Measurements from ENCODE around the gene CPNE2. TPM values are rescaled to one million over a fixed set of nuclear protein-coding genes. Genes with fewer than 3 reads are reported as not detected.

Gene CPNE2
- total and polyA plus RNA-seq, 2 of the 8 experiments (the other 6 are each of a cell fraction or from before 2014, with no cell fraction given): 10.6 to 39.5 TPM

GRCh38 chr16:57184113-57184512, 91.7 kb downstream of the CPNE2 start:
- Histone ChIP-seq H3K36me3 (ENCODE audit: control insufficient read depth in 2 of 4, insufficient read depth in 4 of 4, low read length in 3 of 4) (no peaks in the 10 kb centered on the region), H3K9me3 (ENCODE audit: insufficient read depth in 2 of 2, low read depth in 1 of 2, low read length in 1 of 2) (no peaks in the 10 kb centered on the region), H3K23ac (ENCODE audit: insufficient read length) (no peak overlapping the region), H3K79me1 (ENCODE audit: low read depth, low read length) (peaks cover 18% of the 10 kb centered on the region; the same call in 1 of the 2 replicates), H3K27ac (ENCODE audit: low read depth, low read length) (no peak overlapping the region), H4K20me1 (replicated peaks in 1 of 2; ENCODE audit: control insufficient read depth in 1 of 2, insufficient read depth in 2 of 2, low read length in 2 of 2) (no peaks in the 10 kb centered on the region), H2AFZ (ENCODE audit: low read length) (no peak overlapping the region), H3K79me2 (ENCODE audit: control insufficient read depth in 1 of 2, insufficient read depth in 2 of 2, low read length in 2 of 2) (peaks cover 4 to 81% of the 10 kb centered on the region in 2 experiments), H2BK20ac (ENCODE audit: low read length) (no peak overlapping the region), H3K9ac (replicated peaks in 1 of 4; ENCODE audit: extremely low read depth in 1 of 4, low read depth in 3 of 4, low read length in 3 of 4) (no peak overlapping the region), H3K4me3 (ENCODE audit: extremely low read depth in 1 of 4, insufficient read depth in 2 of 4, low read depth in 3 of 4, low read length in 4 of 4) (peak overlapping the region in 1 of 4 experiments; percentile 92; a peak in 1 of 8 replicates), H4K8ac (ENCODE audit: extremely low read depth, insufficient read depth, low read length) (no peak overlapping the region), H3K4me1 (replicated peaks in 1 of 4; ENCODE audit: control insufficient read depth in 3 of 4, insufficient read depth in 4 of 4, low read length in 3 of 4) (peaks cover 2 to 7% (median 5%) of the 10 kb centered on the region in 4 experiments; a peak in 6 of 7 replicates), H2BK12ac (ENCODE audit: low read depth, low read length) (no peak overlapping the region), H3K4ac (replicated peaks; ENCODE audit: insufficient read length, low read depth, low read length) (no peak overlapping the region), H2BK15ac (ENCODE audit: low read length) (no peak overlapping the region), H2AK5ac (ENCODE audit: low read depth, low read length) (no peak overlapping the region), H3K27me3 (replicated peaks in 1 of 4; ENCODE audit: control insufficient read depth in 3 of 4, extremely low read depth in 1 of 4, insufficient read depth in 3 of 4, low read length in 3 of 4) (no peaks in the 10 kb centered on the region), H4K91ac (replicated peaks; ENCODE audit: insufficient read length, low read length) (no peak overlapping the region), H3K18ac (ENCODE audit: extremely low read depth, low read length) (no peak overlapping the region), H4K5ac (ENCODE audit: insufficient read length, low read depth, low read length) (no peak overlapping the region), H3K23me2 (ENCODE audit: low read depth, low read length) (peaks cover 14% of the 10 kb centered on the region), H2BK5ac (ENCODE audit: low read depth, low read length) (no peak overlapping the region), H3K56ac (replicated peaks; ENCODE audit: insufficient read length, low read depth, low read length) (no peak overlapping the region), H2BK120ac (replicated peaks; ENCODE audit: low read depth, low read length) (no peak overlapping the region), H3K4me2 (ENCODE audit: insufficient read depth in 1 of 2, low read depth in 2 of 2, low read length in 2 of 2) (peak overlapping the region in 1 of 2 experiments; percentile 76; a peak in 1 of 4 replicates), H3K14ac (ENCODE audit: insufficient read length) (no peak overlapping the region)
- no peak for DNase-seq (ENCODE audit: low read depth in 1 of 2, low spot score in 2 of 2)
- no peak for FAIRE-seq
- POLR2A ChIA-PET (ENCODE audit: partially characterized antibody): interaction anchor here (0.9 kb wide), 1 partner anchor 9 kb away, joined by 3 read pairs; no protein-coding TSS in a partner anchor
- WGBS, 2 experiments (ENCODE audit: extremely low coverage in 1 of 2, insufficient coverage in 1 of 2, insufficient read length in 1 of 2, insufficient replicate concordance in 2 of 2, low coverage in 1 of 2, low lambda C conversion rate in 2 of 2, missing lambda C conversion rate in 1 of 2): 88 to 100% methylated on average over 1 to 4 of the region's 4 CpGs
- no peak for TF ChIP-seq GTF2F1 (IDR thresholded peaks at IDR 0.05; ENCODE audit: borderline replicate concordance, low read depth, low read length)
- TF ChIP-seq SAP30 (IDR thresholded peaks at IDR 0.05; ENCODE audit: insufficient read depth, insufficient replicate concordance, low read length): no peak
- TF ChIP-seq RXRA (IDR thresholded peaks at IDR 0.05; ENCODE audit: insufficient read depth, low read depth, low read length): no peak
- no peak for TF ChIP-seq HDAC6 (IDR thresholded peaks at IDR 0.05; ENCODE audit: low read depth, low read length)
- CTCF ChIA-PET (ENCODE audit: partially characterized antibody): interaction anchor here (1.3 to 2.3 kb wide), 2 partner anchors 13 to 91 kb away, joined by 4 to 9 read pairs; partner anchors contain the start of gene CPNE2
